Chondrocyte (in vitro differentiated cells): Measurements from ENCODE around the gene DAB2. TPM values are rescaled to one million over a fixed set of nuclear protein-coding genes. Genes with fewer than 3 reads are reported as not detected.

ENCODE experiments used
- DNase-seq: peaks from one replicate; pipeline ENCODE4 v3.0.0; 2021; ENCODE audit warnings: mixed read lengths, low spot score
- H3K27ac Mint-ChIP-seq: one replicate; pipeline ENCODE4 v1.8.0; 2021; ENCODE audit warnings: mild to moderate bottlenecking, moderate library complexity, mixed read lengths; ENCODE audit not compliant: unreplicated experiment
- H3K27me3 Mint-ChIP-seq: 2 replicates; pipeline ENCODE4 v1.8.0; 2021; ENCODE audit warnings: low read depth, mixed read lengths
- H3K36me3 Mint-ChIP-seq: 2 replicates; pipeline ENCODE4 v1.8.0; 2021; ENCODE audit warnings: low read depth, mixed read lengths
- H3K4me1 Mint-ChIP-seq: 2 replicates; pipeline ENCODE4 v1.8.0; 2021; ENCODE audit warnings: low read depth, mild to moderate bottlenecking, mixed read lengths
- H3K4me3 Mint-ChIP-seq: one replicate; pipeline ENCODE4 v1.8.0; 2021; ENCODE audit warnings: mild to moderate bottlenecking, moderate library complexity, mixed read lengths; ENCODE audit not compliant: unreplicated experiment
- H3K9me3 Mint-ChIP-seq: 2 replicates; pipeline ENCODE4 v1.8.0; 2021; ENCODE audit warnings: low read depth, mixed read lengths
- CTCF ChIP-seq: fragments of 200-600 bp; sonication (generic); IDR thresholded peaks from 2 replicates; pipeline ENCODE4 v1.5.0; 2021; ENCODE audit warnings: antibody characterized with exemption, mild to moderate bottlenecking, moderate library complexity
- total RNA-seq: library from RNA; stranded (reverse); gene quantifications from 3 replicates; pipeline ENCODE4 v1.2.1, GENCODE V29; 2021

DAB2 gene
- total RNA-seq, 1 donor from 2014 or later: 82.7 TPM

DNA sequence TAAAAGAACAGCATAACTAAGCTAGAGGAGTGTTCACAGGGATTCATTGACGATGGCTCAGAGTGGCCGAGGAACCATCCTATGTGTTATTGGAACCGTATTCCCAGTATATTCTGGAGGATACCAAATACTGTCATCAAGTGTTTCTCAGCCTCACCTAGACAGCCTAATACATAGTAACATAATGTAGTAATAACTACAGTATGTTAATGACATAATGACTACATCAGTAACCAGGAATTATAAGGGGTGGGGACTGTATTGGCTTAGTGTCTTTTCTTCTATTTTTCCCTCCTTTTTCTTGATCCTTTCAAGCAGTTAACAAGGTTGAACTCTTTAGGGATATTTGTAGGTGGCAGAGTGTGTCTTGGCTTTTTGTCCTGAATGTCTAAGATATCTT is 33.8 kb downstream of the DAB2 start:
- H3K36me3 Mint-ChIP-seq: peaks cover 36% of the 10 kb centered on the region
- no peak for TF ChIP-seq CTCF
- peaks cover 15% of the 10 kb centered on the region for H3K4me1 Mint-ChIP-seq
- H3K4me3 Mint-ChIP-seq: no peak overlapping the region
- no peaks in the 10 kb centered on the region for H3K9me3 Mint-ChIP-seq
- H3K27me3 Mint-ChIP-seq: no peaks in the 10 kb centered on the region
- no peak overlapping the region for H3K27ac Mint-ChIP-seq
- DNase-seq: no peak

GRCh38 chr5:39387293-39387692 is 37.5 kb downstream of the DAB2 start:
- H3K27me3 Mint-ChIP-seq: no peaks in the 10 kb centered on the region

GRCh38 chr5:39384271-39384670 is 40.5 kb downstream of the DAB2 start:
- Mint-ChIP-seq H3K36me3 (peaks cover 56% of the 10 kb centered on the region), H3K27me3 (no peaks in the 10 kb centered on the region), H3K9me3 (no peaks in the 10 kb centered on the region), H3K4me3 (no peak overlapping the region), H3K27ac (no peak overlapping the region), H3K4me1 (peaks cover 4% of the 10 kb centered on the region)
- no peak for TF ChIP-seq CTCF
- DNase-seq: no peak

More at GRCh38 chr5:39387293-39387692, 37.5 kb downstream of the DAB2 start:
- H3K9me3 Mint-ChIP-seq: no peaks in the 10 kb centered on the region
- H3K4me3 Mint-ChIP-seq: no peak overlapping the region
- peaks cover 49% of the 10 kb centered on the region for H3K36me3 Mint-ChIP-seq
- H3K27ac Mint-ChIP-seq: no peak overlapping the region
- no peaks in the 10 kb centered on the region for H3K4me1 Mint-ChIP-seq
- DNase-seq: no peak
- no peak for TF ChIP-seq CTCF

DNA sequence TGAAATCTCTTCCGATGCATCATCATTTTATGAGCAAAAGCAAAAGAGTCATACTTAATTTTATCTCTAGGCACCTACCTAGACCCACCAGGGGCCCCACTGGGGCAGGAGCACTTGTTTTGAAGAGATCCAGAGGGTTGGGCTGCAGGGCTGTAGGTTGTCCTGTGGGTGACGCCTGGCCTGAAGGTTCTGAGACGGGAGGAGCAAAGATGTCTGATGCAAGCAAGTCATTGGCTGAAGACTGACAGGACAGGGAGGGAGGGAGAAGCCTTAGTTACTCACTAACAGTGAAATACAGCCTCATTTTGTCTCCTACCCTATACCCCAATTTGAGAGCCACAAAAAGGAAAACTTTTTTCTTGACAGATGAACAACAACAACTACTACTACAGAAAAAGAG is 43.4 kb downstream of the DAB2 start:
- Mint-ChIP-seq H3K36me3 (peaks cover 52% of the 10 kb centered on the region), H3K4me3 (no peak overlapping the region), H3K27ac (peak overlapping the region; percentile 29), H3K27me3 (no peaks in the 10 kb centered on the region), H3K4me1 (peaks cover 4% of the 10 kb centered on the region), H3K9me3 (no peaks in the 10 kb centered on the region)
- TF ChIP-seq CTCF: no peak
- no peak for DNase-seq

DNA sequence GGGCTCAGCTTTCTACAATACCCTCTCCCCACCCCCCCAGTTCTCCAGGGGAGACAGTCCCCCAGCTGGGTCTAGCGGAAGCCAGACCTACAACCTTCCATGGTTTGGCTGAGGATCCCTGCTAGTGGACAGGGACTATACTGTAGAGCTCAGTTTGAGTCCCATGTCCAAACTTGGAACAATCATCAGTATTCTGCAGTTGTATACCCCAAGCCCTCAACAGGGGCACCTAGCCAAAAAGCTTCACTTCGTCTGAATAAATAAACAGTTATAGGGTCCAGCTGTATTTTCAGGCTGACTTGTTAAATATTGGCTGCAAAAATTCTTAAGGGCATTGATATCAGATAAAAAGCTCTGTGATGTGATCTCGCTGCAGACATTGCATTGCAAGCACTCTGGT is 45.1 kb downstream of the DAB2 start:
- Mint-ChIP-seq H3K4me3 (no peak overlapping the region), H3K36me3 (peaks cover 59% of the 10 kb centered on the region), H3K4me1 (peaks cover 4% of the 10 kb centered on the region), H3K27me3 (no peaks in the 10 kb centered on the region), H3K27ac (no peak overlapping the region), H3K9me3 (no peaks in the 10 kb centered on the region)
- TF ChIP-seq CTCF: no peak
- no peak for DNase-seq
